HL-60 (cell line): Measurements from ENCODE around the gene P3H2.

Experiments
- DNase-seq, 2 experiments: peaks; one replicate each; pipeline ENCODE4 v3.0.0-alpha.2; 2010 to 2020; ENCODE audit warnings: low read depth in 1 of 2, low spot score in 1 of 2
- H3K27ac ChIP-seq: fragments of 250-450 bp; sonication (Bioruptor Pico); replicated peaks from 2 replicates; pipeline ENCODE4 v1.5.1; 2020; ENCODE audit warnings: mild to moderate bottlenecking, moderate library complexity
- H3K27me3 ChIP-seq: fragments of 250-450 bp; sonication (Bioruptor Pico); 2 replicates; pipeline ENCODE4 v1.5.1; 2021; ENCODE audit warnings: mild to moderate bottlenecking, moderate library complexity; ENCODE audit not compliant: insufficient read depth, poor library complexity, severe bottlenecking
- H3K4me3 ChIP-seq: replicated peaks from 2 replicates; pipeline ENCODE4 v1.5.1; 2011; ENCODE audit warnings: mild to moderate bottlenecking, control low read depth, low read length; ENCODE audit not compliant: insufficient read depth
- GABPA ChIP-seq: IDR thresholded peaks from 2 replicates; pipeline ENCODE4 v1.6.1; 2012; ENCODE audit warnings: low read depth
- POLR2AphosphoS5 ChIP-seq: IDR thresholded peaks from 2 replicates; pipeline ENCODE4 v1.6.1; 2012; ENCODE audit warnings: low read depth
- SPI1 ChIP-seq: IDR thresholded peaks from 2 replicates; pipeline ENCODE4 v1.6.1; 2012; ENCODE audit warnings: low read depth, mild to moderate bottlenecking, borderline replicate concordance
- TF ChIP-seq, protein P1 (sequence below): IDR thresholded peaks from one replicate; pipeline ENCODE4 v1.5.1; 2011; ENCODE audit warnings: low read length, control low read depth, inconsistent platforms; ENCODE audit not compliant: insufficient read depth
- TF ChIP-seq, protein P2 (sequence below): IDR thresholded peaks from 2 replicates; pipeline ENCODE4 v1.6.1; 2012; ENCODE audit warnings: low read depth; ENCODE audit not compliant: insufficient replicate concordance

P3H2 gene

DNA sequence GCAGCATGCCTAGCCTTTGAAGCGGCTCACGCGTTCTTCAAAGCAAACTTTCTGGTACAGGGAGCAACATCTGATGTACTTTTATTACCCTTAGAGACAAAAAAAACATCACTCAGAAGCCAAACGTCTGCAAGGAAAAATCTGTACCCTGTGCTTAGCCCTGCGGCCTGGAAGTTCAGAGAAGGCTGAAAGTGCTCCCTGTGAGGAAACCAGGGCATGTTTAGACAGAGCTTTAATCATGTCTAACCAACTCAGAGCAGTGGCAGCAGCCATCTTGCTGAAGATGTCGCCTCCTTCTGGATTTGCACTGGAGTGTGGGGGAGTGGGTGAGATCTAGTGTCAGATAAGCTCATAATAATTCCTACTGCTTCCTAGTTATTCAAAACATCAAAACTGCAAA is 170.4 kb downstream of the P3H2 start:
- no peak for TF ChIP-seq SPI1
- no peak for TF ChIP-seq GABPA
- TF ChIP-seq, protein P1, sequence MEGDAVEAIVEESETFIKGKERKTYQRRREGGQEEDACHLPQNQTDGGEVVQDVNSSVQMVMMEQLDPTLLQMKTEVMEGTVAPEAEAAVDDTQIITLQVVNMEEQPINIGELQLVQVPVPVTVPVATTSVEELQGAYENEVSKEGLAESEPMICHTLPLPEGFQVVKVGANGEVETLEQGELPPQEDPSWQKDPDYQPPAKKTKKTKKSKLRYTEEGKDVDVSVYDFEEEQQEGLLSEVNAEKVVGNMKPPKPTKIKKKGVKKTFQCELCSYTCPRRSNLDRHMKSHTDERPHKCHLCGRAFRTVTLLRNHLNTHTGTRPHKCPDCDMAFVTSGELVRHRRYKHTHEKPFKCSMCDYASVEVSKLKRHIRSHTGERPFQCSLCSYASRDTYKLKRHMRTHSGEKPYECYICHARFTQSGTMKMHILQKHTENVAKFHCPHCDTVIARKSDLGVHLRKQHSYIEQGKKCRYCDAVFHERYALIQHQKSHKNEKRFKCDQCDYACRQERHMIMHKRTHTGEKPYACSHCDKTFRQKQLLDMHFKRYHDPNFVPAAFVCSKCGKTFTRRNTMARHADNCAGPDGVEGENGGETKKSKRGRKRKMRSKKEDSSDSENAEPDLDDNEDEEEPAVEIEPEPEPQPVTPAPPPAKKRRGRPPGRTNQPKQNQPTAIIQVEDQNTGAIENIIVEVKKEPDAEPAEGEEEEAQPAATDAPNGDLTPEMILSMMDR: no peak
- TF ChIP-seq POLR2AphosphoS5: no peak
- TF ChIP-seq, protein P2, sequence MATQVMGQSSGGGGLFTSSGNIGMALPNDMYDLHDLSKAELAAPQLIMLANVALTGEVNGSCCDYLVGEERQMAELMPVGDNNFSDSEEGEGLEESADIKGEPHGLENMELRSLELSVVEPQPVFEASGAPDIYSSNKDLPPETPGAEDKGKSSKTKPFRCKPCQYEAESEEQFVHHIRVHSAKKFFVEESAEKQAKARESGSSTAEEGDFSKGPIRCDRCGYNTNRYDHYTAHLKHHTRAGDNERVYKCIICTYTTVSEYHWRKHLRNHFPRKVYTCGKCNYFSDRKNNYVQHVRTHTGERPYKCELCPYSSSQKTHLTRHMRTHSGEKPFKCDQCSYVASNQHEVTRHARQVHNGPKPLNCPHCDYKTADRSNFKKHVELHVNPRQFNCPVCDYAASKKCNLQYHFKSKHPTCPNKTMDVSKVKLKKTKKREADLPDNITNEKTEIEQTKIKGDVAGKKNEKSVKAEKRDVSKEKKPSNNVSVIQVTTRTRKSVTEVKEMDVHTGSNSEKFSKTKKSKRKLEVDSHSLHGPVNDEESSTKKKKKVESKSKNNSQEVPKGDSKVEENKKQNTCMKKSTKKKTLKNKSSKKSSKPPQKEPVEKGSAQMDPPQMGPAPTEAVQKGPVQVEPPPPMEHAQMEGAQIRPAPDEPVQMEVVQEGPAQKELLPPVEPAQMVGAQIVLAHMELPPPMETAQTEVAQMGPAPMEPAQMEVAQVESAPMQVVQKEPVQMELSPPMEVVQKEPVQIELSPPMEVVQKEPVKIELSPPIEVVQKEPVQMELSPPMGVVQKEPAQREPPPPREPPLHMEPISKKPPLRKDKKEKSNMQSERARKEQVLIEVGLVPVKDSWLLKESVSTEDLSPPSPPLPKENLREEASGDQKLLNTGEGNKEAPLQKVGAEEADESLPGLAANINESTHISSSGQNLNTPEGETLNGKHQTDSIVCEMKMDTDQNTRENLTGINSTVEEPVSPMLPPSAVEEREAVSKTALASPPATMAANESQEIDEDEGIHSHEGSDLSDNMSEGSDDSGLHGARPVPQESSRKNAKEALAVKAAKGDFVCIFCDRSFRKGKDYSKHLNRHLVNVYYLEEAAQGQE: no peak
- no peak for DNase-seq
- Histone ChIP-seq H3K27me3 (no peaks in the 10 kb centered on the region), H3K4me3 (no peak overlapping the region), H3K27ac (no peak overlapping the region)

DNA sequence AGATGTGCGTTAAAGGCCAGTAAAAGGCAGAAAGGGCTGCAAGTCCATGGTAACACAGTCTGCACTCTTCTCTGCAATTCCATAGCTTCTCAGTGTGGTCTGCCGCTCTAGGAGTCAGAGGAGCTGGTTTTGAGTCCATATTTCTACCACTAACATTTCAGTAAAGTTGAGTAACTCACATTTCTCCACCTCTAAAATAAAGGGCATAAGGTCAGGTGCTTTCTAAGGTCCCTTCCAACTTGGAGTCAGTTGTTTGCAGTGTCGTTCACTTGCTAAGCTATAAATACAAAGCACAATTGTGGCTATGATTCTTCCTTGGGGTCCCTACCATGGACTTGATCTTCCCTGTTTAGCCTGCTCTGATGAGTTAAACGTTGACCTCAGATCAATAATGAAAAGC is 171.1 kb downstream of the P3H2 start:
- no peak overlapping the region for H3K4me3 ChIP-seq
- H3K27me3 ChIP-seq: no peaks in the 10 kb centered on the region
- DNase-seq: no peak
- H3K27ac ChIP-seq: no peak overlapping the region
- TF ChIP-seq POLR2AphosphoS5: no peak
- TF ChIP-seq, protein P2: no peak
- TF ChIP-seq, protein P1: no peak
- no peak for TF ChIP-seq GABPA
- TF ChIP-seq SPI1: no peak

DNA sequence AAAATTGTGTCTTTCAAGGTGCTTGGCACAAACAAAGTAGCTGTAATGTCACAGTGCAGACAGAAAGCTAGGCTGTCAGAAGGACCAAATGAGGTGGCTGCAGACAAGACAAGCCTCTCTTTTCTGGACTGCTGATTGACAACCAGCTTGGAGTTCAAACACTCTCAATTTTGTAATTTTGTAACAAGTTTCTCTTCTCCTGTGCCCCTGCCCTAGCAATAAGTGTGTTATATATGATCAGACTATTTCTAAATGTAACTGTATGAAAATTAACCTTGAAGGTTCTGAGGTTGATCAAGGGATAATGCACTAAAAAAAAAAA is 172.0 kb downstream of the P3H2 start:
- no peak overlapping the region for H3K27ac ChIP-seq
- H3K4me3 ChIP-seq: no peak overlapping the region
- no peaks in the 10 kb centered on the region for H3K27me3 ChIP-seq
- DNase-seq: no peak
- TF ChIP-seq, protein P2: no peak
- no peak for TF ChIP-seq SPI1
- TF ChIP-seq GABPA: no peak
- TF ChIP-seq, protein P1: no peak
- no peak for TF ChIP-seq POLR2AphosphoS5
